Right forelimb (tissue), 1 donor: ENCODE measurements around the gene WDR59.
"Not testable (repeated sequence)": the region's sequence is repeated elsewhere in the genome, so short reads cannot be mapped to it uniquely, and the experiment has no call there.

ENCODE experiments used
- DNase-seq: peaks from one replicate; pipeline ENCODE4 v3.0.0-alpha.2; 2018

Gene WDR59, protein sequence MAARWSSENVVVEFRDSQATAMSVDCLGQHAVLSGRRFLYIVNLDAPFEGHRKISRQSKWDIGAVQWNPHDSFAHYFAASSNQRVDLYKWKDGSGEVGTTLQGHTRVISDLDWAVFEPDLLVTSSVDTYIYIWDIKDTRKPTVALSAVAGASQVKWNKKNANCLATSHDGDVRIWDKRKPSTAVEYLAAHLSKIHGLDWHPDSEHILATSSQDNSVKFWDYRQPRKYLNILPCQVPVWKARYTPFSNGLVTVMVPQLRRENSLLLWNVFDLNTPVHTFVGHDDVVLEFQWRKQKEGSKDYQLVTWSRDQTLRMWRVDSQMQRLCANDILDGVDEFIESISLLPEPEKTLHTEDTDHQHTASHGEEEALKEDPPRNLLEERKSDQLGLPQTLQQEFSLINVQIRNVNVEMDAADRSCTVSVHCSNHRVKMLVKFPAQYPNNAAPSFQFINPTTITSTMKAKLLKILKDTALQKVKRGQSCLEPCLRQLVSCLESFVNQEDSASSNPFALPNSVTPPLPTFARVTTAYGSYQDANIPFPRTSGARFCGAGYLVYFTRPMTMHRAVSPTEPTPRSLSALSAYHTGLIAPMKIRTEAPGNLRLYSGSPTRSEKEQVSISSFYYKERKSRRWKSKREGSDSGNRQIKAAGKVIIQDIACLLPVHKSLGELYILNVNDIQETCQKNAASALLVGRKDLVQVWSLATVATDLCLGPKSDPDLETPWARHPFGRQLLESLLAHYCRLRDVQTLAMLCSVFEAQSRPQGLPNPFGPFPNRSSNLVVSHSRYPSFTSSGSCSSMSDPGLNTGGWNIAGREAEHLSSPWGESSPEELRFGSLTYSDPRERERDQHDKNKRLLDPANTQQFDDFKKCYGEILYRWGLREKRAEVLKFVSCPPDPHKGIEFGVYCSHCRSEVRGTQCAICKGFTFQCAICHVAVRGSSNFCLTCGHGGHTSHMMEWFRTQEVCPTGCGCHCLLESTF

DNA sequence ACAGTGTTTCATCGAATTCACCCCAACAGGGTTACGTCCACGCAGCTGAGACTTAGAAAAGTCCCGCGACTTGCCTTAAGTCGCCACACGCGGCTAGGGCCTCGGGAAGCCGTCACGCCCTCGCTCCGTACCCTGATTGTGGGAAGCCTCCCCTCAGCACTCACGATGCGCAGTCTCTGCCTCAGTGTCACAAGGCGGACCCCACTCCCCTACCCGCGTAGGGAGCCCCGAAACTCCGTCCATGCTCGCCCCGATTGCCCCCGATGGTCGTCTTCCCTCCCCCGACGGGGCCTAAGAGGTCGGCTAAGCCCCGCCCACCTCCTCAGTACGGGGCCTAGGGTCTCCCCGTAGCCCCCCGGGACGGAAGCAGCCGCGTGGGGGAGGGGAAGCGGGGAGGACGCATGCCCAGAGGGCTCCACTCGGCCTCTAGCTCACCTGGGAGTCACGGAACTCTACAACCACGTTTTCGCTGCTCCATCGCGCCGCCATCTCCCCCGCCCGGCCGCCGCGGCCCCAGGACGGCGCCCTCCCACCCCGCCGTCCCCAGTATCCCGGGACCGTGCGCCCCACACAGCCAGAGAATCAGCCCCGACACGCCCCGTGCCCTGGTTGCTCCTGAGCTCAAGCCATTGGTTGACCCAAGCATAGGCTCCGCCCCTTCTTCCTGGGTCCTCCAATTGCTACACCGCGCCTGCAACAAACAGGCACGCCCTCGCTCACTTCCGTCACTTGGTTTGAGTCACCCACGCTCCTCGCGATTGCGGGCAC lies at the start of gene WDR59:
WDR59 (minus strand) TSS at position 595 of the 768 bp plus-strand sequence; CDS start at position 489, 106 bp downstream.
- DNase-seq, result peak; percentile 97

DNA sequence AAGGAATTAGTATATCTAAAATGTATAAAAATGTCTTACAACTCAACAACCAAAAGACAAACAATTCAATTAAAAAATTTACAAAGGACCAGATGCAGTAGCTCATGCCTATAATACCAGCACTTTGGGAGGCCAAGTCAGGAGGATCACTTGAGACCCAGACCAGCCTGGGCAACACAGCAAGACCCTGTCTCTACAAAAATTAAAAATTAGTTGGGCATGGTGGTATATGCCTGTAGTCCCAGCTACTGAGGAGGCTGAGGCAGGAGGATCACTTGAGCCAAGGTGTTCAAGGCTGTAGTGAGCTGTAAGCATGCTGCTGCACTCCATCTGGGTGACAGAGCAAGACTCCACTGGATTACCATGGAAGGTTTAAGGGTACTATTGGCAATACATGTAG lies 47.7 kb upstream of the WDR59 start:
- DNase-seq, result no peak

DNA sequence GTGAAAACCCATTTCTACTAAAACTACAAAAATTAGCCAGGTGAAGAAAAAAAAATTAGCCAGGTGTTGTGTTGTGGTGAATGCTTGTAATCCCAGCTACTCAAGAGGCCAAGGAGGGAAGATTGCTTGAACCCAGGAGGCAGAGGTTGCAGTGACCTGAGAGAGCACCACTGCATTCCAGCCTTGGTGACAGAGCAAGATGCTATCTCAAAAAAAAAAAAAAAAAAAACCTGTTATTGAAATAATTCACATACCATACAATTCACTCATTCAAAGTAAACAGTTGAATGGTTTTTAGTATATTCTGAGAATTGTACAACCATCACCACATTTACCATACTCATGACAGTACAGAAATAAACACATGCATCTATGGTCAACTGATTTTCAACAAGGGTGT lies 44.9 kb upstream of the WDR59 start:
- DNase-seq, result no peak

DNA sequence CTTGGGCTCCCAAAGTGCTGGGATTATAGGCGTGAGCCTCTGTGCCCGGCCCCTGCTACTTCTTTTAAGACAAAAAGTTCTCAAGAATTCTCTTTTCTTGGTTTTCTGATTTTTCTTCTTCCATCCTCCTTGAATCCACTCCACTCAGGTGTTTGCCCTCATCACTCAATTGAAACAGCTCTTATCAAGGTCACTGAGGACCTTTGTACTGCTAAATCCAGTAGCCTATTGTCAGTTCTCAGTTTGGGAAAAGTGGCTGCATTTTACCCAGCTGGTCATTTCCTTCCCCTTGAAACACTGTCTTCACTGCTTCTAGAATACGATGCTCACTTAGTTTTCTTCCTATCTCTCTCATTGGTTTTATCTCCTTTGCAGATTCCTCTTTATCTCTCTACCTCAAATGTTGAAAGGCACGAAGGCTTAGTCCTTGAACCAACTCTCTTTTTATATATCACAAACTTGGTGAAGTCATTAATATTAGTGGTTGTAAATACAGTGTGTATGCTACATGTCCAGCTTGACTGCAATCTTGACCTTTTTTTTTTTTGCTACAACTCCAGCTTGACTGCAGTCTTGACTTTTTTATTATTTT lies 43.7 kb upstream of the WDR59 start:
- no peak for DNase-seq

DNA sequence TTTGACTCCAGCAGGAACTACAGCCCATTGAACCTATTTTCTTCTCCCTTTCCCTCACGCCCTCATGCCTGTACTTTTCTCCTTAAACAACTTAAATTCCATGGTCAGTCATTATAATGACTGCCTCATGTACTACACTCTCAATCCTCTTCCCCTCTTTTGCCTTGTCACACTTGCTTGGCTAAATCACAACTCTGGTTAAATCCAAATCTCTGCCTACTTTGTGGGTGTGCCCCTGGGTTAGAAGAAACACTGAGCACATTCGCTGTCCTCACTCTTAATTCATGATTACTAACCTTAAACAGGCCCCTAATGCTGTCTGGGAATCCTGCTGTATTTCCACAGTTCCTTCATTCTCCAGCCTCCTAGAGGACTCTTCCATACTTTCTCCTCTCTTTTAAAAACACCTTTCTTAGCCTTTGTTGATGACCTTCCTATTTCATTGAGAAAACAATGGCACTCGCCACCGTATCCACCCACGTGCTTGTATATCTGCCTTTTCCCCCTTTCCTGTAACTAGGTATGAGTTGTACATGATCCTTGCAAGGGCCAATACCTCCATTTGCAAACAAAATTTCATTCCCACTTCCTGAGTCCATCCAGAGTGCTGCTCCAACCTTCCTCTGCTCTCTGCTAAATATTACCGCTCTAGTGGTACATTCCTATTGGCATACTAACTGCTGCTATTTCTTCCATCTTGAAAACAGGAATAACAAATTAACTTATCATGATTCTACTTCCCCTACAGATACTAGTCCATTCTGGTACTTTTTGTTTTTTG lies 42.8 kb upstream of the WDR59 start:
- no peak for DNase-seq

DNA sequence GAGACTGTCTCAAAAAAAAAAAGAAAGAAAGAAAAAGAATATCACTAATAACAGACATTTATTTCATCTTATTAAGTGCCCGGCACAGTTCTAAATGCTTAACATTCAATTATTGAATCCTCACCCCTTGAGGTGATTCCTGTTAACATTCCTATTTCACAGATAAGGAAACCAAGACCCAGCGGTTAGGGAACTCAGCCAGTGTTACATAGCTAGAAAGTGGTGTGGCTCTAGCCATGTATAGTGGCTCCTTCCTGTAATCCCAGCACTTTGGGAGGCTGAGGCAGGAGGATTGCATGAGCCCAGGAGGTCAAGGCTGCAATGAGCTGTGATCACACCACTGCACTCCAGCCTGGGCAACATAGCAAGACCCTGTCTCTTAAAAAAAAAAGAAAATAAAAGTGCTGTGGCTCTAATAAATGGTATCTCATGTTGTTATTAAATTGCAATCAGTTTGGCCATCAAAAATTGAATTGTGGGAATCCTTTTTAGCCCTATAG lies 42.0 kb upstream of the WDR59 start:
- no peak for DNase-seq

DNA sequence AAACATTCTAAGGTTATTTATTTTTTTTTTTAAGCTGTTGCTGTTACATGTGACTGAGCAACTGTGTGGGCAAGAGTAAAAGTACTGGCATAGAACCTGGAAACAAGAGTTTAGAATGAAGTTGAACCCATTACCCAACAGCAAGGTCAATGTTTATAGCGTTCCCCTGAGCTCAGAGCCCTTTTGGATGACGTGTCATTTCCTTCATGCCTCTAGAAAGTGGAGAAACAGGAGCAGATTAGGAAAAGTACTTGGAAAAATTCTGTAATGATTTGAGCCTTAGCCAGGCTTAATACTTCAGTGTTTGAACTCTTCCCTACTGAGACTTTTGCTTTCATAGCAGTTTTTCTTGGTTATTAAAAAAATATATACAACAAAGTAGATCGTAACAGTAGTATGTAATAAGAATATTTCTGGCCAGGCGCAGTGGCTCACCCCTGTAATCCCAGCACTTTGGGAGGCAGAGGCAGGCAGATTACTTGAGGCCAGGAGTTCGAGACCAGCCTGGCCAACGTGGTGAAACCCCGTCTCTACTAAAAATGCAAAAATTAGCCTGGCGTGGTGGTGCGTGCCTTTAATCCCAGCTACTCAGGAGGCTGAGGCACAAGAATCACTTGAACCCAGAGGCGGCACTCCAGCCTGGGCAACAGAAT lies 41.4 kb upstream of the WDR59 start:
- DNase-seq, result not testable (repeated sequence)

DNA sequence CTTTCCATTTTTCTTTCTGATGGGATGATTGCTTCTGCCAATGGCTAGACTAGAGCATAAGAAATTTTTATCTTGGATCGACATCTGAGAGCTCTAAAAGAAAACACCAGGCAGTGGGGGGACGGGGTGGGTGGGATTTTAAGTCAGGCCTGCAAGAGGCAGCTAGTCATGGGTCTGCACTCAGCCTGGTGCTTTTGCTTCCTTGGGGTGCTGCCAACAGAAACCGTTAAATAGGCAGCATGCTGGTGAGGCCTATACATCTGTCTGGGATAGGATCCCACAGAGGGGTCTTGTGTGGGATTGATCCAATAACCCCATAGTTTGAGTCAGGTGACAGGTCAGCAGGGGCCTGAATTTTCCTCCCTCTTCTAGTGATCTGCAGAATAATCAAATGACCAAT lies 40.8 kb upstream of the WDR59 start:
- peak; percentile 50 for DNase-seq

DNA sequence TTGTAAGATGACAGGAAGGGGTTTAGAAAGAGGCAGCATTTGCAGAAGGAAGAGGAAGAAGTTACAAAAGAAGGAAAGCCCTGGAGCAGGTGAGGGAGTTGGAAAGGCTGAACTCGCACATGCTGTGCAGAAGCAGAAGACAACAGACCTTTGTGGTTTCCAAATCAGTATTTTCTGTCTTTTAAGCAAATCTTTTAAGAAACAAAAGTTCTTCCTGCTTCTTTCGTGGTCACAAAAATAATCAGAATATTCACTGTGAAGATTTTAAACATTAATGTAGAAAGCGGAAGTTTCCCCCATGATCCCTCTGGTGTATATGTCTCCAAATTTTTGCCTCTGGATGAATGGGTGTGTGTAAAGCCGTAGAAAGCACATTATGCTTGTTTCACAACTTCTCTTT lies 39.7 kb upstream of the WDR59 start:
- no peak for DNase-seq

DNA sequence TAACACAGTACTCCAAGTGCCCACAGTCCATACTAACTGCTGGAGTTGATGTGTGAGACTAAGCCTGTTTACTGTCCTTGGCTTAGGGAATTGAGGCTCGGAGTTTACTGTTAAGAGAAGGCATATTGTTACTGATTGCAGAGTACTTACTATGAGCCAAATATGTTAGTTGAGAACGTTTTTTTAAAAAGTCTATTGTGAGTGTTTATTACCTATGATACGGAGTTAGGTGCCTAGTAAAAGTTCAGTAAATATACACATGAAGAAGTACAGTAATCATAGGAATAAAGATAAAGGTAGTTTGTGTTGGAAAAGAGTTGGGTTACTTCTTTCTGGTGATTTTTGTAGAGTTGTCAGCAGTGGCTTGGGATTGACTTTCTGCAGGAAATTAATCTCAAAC lies 39.3 kb upstream of the WDR59 start:
- DNase-seq, result no peak

DNA sequence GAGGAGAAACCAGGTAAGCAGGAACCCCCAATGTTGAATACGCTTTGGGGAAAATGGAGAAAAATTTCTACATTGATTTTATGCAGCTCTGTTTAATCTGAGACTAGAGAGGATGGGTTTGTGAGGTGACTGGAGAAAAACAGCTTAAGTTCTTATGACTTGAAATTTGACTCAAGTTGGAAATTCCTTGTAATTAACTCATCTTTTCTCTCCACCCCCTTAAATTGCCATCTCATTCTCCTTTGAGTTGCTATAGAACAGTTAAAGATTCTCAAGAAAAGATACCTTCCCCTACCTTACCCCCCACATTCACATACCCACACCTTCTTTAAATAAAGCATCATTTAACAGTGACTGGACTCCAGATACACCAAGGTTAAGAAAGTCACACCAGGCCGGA lies 38.1 kb upstream of the WDR59 start:
- DNase-seq, result no peak

DNA sequence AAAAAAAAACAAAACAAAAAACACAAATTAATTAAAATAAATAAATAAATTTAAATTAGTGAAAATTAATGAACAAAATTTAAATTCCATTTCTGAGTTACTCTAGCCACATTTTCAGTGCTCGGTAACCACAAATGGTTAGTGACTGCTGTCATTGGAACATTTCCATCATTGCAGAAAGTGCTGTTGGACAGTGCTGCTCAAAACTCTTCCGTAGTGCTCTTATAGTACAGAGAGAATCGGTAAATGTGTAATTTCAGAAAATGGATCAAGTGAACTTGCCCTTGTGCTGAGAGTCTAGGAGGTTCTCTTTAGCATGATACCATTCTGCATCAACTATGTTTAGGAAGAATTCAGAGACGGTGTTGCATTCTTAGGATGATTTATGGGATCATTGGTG lies 37.6 kb upstream of the WDR59 start:
- DNase-seq, result no peak

DNA sequence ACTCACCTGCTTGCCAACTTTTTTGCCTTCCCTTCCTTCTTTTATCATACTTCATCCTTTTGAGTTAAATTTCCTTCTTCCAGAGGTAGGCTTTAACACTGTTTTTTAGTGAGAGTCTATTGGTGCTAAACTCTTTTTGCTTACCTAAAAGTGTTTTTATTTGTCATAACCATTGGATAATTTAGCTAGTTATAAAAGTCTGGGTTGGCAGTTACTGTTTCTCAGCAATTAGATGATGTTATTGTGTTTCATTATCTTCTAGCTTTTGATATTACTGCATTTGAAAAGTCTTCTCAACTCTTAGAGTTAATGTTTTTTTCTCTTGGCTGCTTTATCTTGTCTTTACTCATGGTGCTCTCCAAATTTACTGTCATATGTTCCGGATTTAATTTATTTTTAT lies 36.5 kb upstream of the WDR59 start:
- DNase-seq, result no peak

DNA sequence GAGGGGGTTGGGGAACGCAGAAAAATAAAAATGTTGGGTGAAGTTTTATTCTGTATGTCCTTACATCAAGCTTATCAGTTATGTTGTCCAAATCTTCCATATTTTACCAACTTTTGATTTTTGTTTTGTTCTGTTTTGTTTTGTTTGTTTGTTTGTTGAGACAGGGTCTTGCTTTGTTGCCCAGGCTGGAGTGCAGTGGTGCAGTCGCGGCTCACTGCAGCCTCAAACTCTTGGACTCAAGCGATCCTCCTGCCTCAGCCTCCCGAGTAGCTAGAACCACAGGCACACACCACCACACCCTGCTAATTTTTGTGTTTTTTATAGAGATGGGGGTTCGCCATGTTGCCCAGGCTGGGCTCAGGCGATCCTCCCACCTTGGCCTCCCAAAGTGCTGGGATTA lies 34.7 kb upstream of the WDR59 start:
- DNase-seq, result no peak

DNA sequence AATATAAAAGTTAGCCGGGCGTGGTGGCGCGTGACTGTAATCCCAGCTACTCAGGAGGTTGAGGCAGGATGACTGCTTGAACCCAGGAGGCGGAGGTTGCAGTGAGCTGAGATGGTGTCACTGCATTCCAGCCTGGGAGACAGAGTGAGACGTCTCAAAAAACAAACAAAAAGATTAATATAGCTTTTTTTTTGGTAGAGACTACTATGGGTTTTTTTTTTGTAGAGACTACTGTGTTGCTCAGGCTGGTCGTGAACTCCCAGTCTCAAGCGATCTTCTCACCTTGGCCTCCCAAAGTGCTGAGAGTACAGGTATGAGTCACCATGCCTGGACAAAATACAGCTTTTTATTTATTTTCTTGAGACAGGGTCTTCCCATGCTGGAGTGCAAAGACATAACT lies 34.1 kb upstream of the WDR59 start:
- DNase-seq, result no peak

DNA sequence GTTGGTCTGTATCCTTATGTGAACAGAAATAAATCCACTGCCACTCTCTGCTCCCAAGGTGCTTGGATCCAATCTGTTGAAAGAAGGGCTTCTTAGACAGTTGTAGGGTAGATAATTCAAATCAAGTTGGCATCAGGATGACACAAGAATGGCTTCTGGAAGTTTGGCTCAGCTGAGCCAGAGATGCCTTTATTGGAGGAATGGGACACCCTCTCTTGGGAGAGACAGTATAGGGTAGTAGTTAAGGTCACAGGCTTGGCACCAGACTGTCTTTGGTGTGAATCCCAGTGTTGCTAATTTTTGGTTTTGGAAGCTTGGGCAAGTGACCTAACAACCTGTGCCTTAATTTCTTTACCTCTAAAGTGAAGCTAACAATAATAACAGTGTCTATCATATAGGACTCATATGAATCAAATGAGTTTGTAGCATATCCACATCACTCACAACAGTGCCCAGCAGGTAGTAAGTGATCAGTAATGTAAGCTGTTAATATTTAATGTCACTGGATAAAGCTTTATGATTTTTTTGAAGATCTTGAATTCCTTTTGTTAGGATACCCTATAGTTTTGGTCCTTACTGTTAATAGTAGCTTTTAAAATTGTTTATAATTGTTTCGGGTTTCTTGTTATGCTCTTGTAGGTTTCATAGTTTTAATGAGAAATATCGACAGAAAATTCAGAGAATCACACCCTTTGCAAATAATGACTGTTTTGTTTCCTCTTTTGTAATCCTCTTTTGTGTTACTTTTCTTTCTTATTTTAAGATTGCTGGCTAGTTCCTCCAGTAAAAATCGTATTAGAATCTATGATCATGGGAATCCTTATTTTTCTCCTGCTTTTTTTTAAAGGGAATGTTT lies 33.0 kb upstream of the WDR59 start:
- no peak for DNase-seq

DNA sequence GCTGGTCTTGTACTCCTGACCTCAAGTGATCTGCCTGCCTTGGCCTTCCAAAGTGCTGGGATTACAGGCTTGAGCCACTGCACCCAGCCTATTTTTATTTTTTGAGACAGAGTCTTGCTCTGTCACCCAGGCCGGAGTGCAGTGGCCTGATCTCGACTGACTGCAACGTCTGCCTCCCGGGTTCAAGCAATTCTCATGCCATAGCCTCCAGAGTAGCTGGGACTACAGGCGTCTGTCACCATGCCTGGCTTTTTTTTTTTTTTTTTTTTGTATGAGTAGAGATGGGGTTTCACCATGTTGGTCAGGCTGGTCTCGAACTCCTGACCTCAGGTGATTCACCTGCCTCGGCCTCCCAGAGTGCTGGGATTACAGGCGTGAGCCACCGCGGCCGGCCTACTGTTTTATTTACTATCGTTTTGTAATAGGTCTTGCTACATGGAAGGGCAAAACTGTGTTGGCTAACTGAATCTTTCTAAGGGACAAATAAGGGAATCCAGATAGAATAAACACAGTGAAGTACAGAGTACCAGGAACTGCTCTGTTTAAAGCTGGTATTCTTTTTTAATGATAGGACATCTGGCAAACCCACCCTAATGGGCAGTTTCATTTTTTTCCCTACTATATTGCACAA lies 31.6 kb upstream of the WDR59 start:
- not testable (repeated sequence) for DNase-seq

DNA sequence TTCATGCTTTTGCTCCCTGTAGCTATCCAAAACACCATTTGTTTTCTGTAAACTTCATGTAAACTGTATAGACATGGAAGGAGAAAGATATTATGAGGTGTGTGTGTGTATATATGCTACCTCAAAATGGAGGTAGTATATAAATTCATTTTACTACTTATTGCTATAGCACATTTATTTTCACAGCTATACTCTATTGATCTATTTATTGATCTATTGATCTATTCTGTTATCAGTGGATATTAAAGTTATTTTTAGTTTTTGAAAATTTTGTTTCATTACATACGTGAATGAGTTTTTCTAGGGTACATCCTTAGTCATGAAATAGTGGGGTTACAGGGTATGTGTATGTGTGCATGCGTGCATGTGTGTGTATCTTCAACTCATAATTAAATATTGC lies 29.4 kb upstream of the WDR59 start:
- DNase-seq, result no peak

DNA sequence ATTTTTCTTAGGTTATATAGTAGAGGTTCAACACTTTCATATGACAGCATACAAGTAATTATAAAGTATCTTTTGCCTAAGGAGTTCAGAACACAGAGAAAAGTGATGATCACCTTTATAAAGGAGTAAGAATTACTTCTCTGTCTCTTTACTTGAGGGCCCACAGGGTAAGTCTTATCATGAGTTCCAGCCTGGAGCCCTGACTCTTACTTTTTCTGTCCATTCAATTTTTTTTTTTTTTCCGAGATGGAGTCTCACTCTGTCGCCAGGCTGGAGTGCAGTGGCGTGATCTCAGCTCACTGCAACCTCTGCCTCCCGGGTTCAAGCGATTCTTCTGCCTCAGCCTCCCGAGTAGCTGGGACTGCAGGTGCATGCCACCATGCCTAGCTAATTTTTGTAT lies 28.2 kb upstream of the WDR59 start:
- not testable (repeated sequence) for DNase-seq
